Parathyroid adenoma (tissue), 2 donors: ENCODE data around the gene PTPRA.

ENCODE experiments used
- H2AFZ ChIP-seq: fragments of 300-600 bp; sonication (generic); one replicate; pipeline ENCODE4 v1.7.0; 2017; ENCODE audit warnings: antibody characterized with exemption, mild to moderate bottlenecking
- H3K27ac ChIP-seq: fragments of 300-600 bp; sonication (generic); one replicate; pipeline ENCODE4 v1.7.0; 2017
- H3K27me3 ChIP-seq: fragments of 300-600 bp; sonication (generic); one replicate; pipeline ENCODE4 v1.7.0; 2017; ENCODE audit warnings: low read length; ENCODE audit not compliant: control insufficient read depth, insufficient read depth
- H3K36me3 ChIP-seq: fragments of 300-600 bp; sonication (generic); one replicate; pipeline ENCODE4 v1.7.0; 2017; ENCODE audit warnings: low read length; ENCODE audit not compliant: control insufficient read depth, insufficient read depth
- H3K4me1 ChIP-seq: fragments of 300-600 bp; sonication (generic); one replicate; pipeline ENCODE4 v1.7.0; 2017; ENCODE audit warnings: control low read depth
- H3K4me2 ChIP-seq: fragments of 300-600 bp; sonication (generic); one replicate; pipeline ENCODE4 v1.7.0; 2017; ENCODE audit warnings: low read length
- H3K4me3 ChIP-seq: fragments of 300-600 bp; sonication (generic); one replicate; pipeline ENCODE4 v1.7.0; 2017; ENCODE audit warnings: low read depth, low read length
- H3K79me2 ChIP-seq: fragments of 300-600 bp; sonication (generic); one replicate; pipeline ENCODE4 v1.7.0; 2017; ENCODE audit warnings: control low read depth
- H3K9ac ChIP-seq: fragments of 300-600 bp; sonication (generic); one replicate; pipeline ENCODE4 v1.7.0; 2017; ENCODE audit warnings: mild to moderate bottlenecking
- H3K9me3 ChIP-seq: fragments of 300-600 bp; sonication (generic); one replicate; pipeline ENCODE4 v1.7.0; 2017; ENCODE audit warnings: low read length; ENCODE audit not compliant: control insufficient read depth
- CTCF ChIP-seq: fragments of 300-600 bp; sonication (generic); IDR thresholded peaks from one replicate; pipeline ENCODE4 v1.7.0; 2017; ENCODE audit warnings: antibody characterized with exemption, mild to moderate bottlenecking
- donor health status: primary hyperparathyroidism.

Gene PTPRA

GRCh38 chr20:3041854-3042409, 168.7 kb downstream of the PTPRA start:
- H3K27me3 ChIP-seq: no peaks in the 10 kb centered on the region
- peak overlapping the region; percentile 8 for H3K4me2 ChIP-seq
- H3K9me3 ChIP-seq: no peaks in the 10 kb centered on the region
- H3K36me3 ChIP-seq: no peaks in the 10 kb centered on the region
- no peak overlapping the region for H3K9ac ChIP-seq
- no peak overlapping the region for H3K4me3 ChIP-seq
- H2AFZ ChIP-seq: peak overlapping the region; percentile 54
- no peaks in the 10 kb centered on the region for H3K79me2 ChIP-seq
- TF ChIP-seq CTCF: no peak
- H3K4me1 ChIP-seq: peaks cover 9% of the 10 kb centered on the region
- H3K27ac ChIP-seq: peak overlapping the region; percentile 74

- H3K27ac ChIP-seq: peak overlapping the region; percentile 74
- no peak overlapping the region for H3K4me3 ChIP-seq
- H2AFZ ChIP-seq: no peak overlapping the region
- H3K9ac ChIP-seq: no peak overlapping the region
- TF ChIP-seq CTCF: no peak
- H3K79me2 ChIP-seq: no peaks in the 10 kb centered on the region
- no peaks in the 10 kb centered on the region for H3K27me3 ChIP-seq
- no peak overlapping the region for H3K4me2 ChIP-seq
- H3K9me3 ChIP-seq: no peaks in the 10 kb centered on the region
- peaks cover 9% of the 10 kb centered on the region for H3K4me1 ChIP-seq
- H3K36me3 ChIP-seq: no peaks in the 10 kb centered on the region
Measured at GRCh38 chr20:3042625-3043024, 169.3 kb downstream of the PTPRA start.

- no peak for TF ChIP-seq CTCF
- Histone ChIP-seq H2AFZ (no peak within 1 kb of the TSS), H3K4me3 (no peak within 1 kb of the TSS), H3K9me3 (no peaks in the 10 kb centered on the region), H3K9ac (no peak within 1 kb of the TSS), H3K27ac (peak within 1 kb of the TSS; percentile 74), H3K4me1 (peaks cover 9% of the 10 kb centered on the region), H3K27me3 (no peaks in the 10 kb centered on the region), H3K36me3 (no peaks in the 10 kb centered on the region), H3K4me2 (no peak within 1 kb of the TSS), H3K79me2 (peaks cover 2% of the 10 kb centered on the region)
Measured at GRCh38 chr20:3043322-3043721, 170.0 kb downstream of the PTPRA start, which contains the start of gene GNRH2. TSS of gene GNRH2 (plus strand) at chr20:3043622. CDS start at chr20:3044415, 793 bp downstream.

- Histone ChIP-seq H3K79me2 (peaks cover 2% of the 10 kb centered on the region), H3K9ac (no peak overlapping the region), H3K4me2 (no peak overlapping the region), H3K9me3 (no peaks in the 10 kb centered on the region), H3K27me3 (no peaks in the 10 kb centered on the region), H3K27ac (no peak overlapping the region), H3K4me3 (no peak overlapping the region), H3K36me3 (no peaks in the 10 kb centered on the region), H2AFZ (peak overlapping the region; percentile 100), H3K4me1 (peaks cover 9% of the 10 kb centered on the region)
- no peak for TF ChIP-seq CTCF
Measured at GRCh38 chr20:3044336-3044965, 171.2 kb downstream of the PTPRA start.
